ENCODE measurements around the gene CHPF2.

CHPF2 gene

DNA sequence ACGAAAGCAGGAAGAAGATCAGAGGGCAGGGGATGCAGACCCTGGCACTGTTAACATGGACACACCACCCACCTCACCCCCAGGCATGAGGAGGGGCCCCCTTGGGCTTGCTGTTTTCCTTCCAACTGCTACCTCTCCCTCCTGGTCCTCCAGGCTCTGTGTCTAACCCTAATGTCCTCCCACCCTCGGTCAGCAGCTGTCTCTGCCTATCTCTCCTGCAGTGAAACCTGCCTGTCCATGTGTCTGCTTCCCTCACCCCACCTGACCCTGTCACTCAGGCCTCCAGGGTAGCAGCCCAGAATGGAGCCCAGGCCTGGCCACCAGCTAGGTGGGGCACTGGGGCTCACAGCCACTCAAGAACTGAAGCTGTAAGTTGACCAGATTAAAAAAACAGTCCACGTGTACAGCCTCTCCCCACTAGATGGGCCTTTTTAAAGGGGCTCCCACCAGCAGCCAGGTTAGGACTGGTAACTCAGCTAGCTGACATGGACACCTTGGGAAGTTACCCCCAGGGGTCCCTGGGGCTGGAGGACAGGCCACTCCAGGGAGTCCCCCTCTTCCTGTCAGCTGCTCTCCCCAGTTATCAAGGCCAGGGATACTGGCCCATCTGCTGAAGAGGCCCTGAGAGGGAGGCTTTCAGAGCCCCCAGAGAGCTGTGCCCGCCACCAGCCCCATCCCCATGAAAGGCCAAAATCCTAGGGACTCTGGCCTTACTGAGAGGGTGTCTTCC is 14.7 kb downstream of the CHPF2 start:
- peak; percentile 59 for DNase-seq (ENCODE audit: low spot score)

DNA sequence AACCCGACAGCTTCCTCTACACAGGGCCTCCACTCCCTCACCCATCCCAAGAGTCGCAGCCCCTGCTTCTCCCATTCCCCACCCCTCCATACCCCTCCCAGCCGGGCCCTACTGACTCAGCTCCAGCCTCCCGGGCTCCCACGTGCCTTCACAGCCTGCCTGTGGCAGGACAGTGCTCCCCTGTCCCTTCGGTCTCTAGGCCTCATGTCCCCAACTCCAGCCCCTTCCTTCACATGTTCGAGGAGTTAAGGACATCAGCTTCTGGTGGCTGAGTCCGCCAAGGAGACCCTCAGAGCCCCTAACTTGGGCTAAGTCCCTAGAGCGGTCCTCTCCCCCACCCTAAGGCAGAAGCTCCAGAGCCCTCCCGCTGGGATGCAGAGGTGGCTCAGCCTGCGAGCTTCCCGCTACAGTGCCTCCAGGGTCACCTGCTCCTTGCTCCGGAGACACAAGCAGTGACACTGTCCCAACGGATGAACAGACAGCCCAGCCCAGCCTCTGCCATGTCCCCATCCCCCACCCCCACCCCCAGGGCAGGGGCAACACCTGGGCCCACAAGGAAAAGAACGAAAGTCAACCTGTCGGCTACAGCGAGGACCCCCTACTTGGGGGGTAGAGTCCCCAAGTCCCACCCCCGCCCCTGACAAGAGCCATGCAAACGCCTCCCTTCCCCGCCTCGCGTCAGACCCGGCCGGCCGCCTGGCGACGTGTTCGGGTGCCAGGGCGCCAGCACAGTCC is 15.5 kb downstream of the CHPF2 start:
- peak; percentile 91 for DNase-seq (ENCODE audit: low spot score)

GRCh38 chr7:151248346-151249033 is 16.2 kb downstream of the CHPF2 start, which contains the start of gene SMARCD3:
Gene SMARCD3, minus strand, starts transcription at chr7:151248694. Its CDS starts 132 bp downstream, at chr7:151248562.
- peak; percentile 87 for DNase-seq (ENCODE audit: low spot score)

- peak; percentile 80 for DNase-seq (ENCODE audit: low spot score)
Observed at GRCh38 chr7:151249034-151249731, 16.9 kb downstream of the CHPF2 start.

- DNase-seq (ENCODE audit: low spot score), result peak; percentile 94
Observed at GRCh38 chr7:151249732-151250072, 17.4 kb downstream of the CHPF2 start.

DNA sequence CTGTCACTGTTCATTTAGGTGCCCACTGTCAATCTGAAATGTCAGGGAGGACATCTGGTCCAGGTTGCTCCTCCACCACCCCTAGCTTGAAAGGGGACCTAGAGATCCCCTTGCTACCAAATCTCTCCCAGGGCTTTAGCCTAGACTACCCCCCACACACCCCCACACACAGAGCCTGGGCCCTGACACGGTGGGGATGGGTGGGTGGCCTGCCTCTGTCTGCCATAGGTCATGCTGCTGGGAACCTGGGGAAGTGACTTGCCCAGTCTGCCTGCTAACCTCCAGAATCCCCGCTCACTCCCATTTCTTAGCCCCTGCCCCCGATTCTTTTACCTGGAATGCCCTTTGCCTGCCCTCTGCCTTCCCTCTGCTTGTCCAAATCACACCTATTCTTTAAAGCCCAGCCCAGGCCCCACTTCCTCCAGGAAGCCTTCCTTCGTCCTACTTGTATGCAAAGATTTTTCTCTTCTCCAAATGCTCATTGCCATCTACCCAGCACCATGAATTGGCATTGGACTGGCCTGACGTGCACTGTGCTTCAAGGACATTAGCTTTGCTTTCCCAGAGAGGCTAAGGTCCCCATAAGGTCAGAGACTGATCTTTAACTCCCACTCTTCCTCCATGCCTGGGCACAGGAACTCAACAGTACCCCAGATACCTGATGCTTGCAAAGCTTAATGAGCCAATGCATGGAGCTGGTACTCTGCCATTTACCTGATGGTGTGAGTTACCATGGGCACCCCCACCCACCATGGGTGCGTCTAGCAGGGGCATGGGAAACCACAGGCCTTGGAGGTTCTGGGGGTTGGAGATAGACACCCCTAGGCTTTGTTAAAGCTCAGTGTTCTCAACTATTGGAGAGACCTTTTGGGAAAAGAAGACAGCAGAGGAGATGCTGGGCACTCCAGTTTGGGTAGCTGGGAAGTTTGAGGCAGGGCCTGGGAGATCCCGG is 18.2 kb downstream of the CHPF2 start:
- no peak for DNase-seq (ENCODE audit: low spot score)

- DNase-seq (ENCODE audit: low spot score), result no peak
Observed at GRCh38 chr7:151251328-151251688, 19.0 kb downstream of the CHPF2 start.

- DNase-seq (ENCODE audit: low spot score), result peak; percentile 93
Observed at GRCh38 chr7:151251689-151252560, 19.6 kb downstream of the CHPF2 start.

GRCh38 chr7:151252561-151252835 is 20.2 kb downstream of the CHPF2 start:
- DNase-seq (ENCODE audit: low spot score), result no peak

GRCh38 chr7:151252961-151253711 is 20.9 kb downstream of the CHPF2 start:
- DNase-seq (ENCODE audit: low spot score), result no peak

DNA sequence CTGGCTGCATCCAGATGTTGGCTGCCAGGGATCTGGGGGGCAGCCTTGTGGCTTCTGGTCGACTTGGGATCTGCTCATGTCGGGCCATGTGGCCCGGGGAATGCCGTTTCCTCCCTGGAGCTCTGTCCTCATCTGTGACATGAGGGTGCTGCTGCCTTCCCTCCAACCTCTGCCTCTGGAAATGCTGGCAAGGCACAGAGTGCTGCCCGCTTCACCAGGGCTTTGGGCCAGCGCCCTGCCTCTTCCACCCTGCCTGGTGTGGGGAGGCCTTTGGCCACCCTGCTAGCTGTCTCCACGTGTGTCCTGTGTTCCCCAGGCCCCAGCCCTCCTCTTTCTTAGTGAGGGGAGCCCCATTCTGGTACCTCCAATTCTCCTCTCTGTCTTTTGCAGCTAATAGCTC is 22.0 kb downstream of the CHPF2 start:
- DNase-seq (ENCODE audit: low spot score), result no peak

GRCh38 chr7:151254851-151255250 is 22.6 kb downstream of the CHPF2 start:
- DNase-seq (ENCODE audit: low spot score), result no peak

DNA sequence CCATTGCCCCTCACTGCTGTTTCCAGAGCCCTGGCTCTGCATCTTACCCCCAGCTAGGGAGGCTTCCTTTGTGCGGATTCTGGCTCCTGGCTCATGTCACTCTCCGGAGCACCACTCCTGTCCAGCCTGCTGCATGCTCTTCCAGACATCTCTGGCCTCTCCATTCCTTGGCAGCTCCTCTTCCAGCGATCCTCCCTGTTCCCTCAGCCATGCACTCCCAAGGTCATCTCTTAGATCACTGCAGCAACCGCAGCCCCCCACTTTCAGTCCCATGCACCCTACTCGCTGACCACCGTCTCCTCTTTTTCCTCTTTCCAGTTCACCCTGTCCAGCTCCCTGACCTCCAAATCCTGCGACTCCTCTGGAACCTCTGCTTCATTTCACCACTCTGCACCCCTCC is 23.1 kb downstream of the CHPF2 start:
- DNase-seq (ENCODE audit: low spot score), result no peak

DNA sequence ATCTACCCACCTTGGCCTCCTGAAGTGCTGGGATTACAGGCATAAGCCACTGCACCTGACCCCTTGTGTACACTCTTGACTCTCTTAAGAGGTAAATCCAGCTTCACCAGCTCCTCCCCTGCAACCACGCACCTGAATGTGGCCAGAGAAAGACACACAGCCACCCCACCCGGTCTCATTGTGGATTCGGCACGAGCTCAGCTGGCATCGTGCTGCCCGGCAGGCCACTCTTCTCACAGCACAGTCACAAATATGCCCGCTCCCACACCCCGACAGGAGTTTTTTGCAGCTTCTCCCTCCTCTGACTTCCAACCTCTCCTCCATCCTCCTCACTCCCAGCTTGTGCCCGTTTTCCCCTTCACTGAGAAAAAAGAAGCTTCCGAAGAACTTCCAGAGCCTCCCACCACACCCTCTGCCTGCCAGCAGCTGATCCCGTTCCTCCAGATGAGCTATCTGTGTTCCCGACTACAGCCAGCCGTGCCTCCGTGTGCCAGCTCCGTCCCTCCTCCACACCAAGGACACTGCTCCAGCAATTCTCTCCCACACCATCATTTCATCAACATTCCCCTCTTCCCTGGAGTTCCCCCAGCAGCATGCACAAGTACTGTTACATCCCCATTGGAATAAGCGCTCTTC is 24.2 kb downstream of the CHPF2 start:
- DNase-seq (ENCODE audit: low spot score), result no peak

DNA sequence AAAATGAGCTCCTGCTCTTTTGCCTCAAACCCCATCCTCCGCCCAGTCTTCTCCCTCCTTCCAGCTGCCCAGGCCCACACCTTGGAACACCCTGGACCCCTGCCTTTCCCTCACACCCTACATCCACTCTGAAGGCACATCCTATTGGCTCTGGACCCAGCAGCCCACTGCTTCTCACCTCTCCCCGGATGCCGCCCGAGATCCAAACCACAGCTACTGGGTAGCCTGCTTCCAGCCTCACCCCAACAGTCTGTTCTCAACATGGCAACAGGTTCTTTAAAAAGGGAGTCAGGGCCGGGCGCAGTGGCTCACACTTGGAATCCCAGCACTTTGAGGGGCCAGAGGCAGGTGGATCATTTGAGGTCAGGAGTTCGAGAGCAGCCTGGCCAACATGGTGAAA is 25.7 kb downstream of the CHPF2 start:
- no peak for DNase-seq (ENCODE audit: low spot score)

- DNase-seq (ENCODE audit: low spot score), result no peak
Observed at GRCh38 chr7:151260471-151260870, 28.2 kb downstream of the CHPF2 start.

DNA sequence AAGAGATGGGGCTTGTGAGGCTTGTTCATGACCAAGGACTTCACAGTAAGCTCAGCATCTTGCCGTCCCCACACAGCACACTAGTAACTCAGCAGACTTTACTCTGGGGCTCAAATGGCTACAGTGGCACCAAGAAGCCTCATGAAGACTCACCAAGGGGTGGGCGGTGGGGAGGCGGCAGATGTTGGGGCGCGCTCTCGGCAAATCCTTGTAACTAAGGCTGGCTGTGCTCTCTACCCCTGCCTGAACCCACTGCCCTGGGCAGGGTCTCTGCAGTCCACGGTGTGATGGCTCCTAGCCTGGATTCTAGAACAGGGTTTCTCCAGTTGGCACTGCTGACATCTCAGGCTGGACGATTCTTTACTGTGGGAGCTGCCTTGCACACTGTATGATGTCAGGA is 28.6 kb downstream of the CHPF2 start:
- DNase-seq (ENCODE audit: low spot score), result no peak

- no peak for DNase-seq (ENCODE audit: low spot score)
Observed at GRCh38 chr7:151261529-151261928, 29.2 kb downstream of the CHPF2 start.

GRCh38 chr7:151264615-151265014 is 32.3 kb downstream of the CHPF2 start:
- no peak for DNase-seq (ENCODE audit: low spot score)
